PC-9 (cell line): ENCODE data around the gene VAV2. TPM values are rescaled to one million over a fixed set of nuclear protein-coding genes. Genes with fewer than 3 reads are reported as not detected.

Source experiments
- BruUV-seq: library from RNA; stranded (reverse); fragments of 400-500 nt; replicated peaks from 2 replicates; lab custom pipeline; 2021; lab: Mats Ljungman, UMichigan
- CTCF ChIA-PET: fragments of 300-600 bp; sonication (Branson Sonifier 250); formaldehyde crosslinking; loops from one replicate; lab custom pipeline; 2022; ENCODE audit warnings: antibody characterized with exemption; lab: Charles Lee
- POLR2A ChIA-PET: fragments of 300-600 bp; sonication (Branson Sonifier 250); formaldehyde crosslinking; loops from one replicate; lab custom pipeline; 2022; ENCODE audit warnings: antibody characterized with exemption; ENCODE audit not compliant: unreplicated experiment; lab: Charles Lee
- DNase-seq, 2 experiments: peaks; one replicate each; pipeline versions ENCODE4 v3.0.0 to v3.0.0-alpha.2; 2015 to 2022; ENCODE audit warnings: mixed read lengths in 1 of 2
- H2AFZ ChIP-seq: fragments of 200-600 bp; sonication (generic); 2 replicates; pipeline ENCODE4 v1.8.1; 2017; ENCODE audit warnings: antibody characterized with exemption
- H3F3A ChIP-seq: fragments of 200-600 bp; sonication (generic); 2 replicates; pipeline ENCODE4 v1.8.1; 2017; ENCODE audit warnings: antibody characterized with exemption, mild to moderate bottlenecking, low read depth; ENCODE audit not compliant: insufficient read depth
- H3K27ac ChIP-seq: fragments of 200-600 bp; sonication (generic); 2 replicates; pipeline ENCODE4 v1.6.1; 2016; ENCODE audit warnings: mixed run types
- H3K27me3 ChIP-seq: fragments of 200-600 bp; sonication (generic); 2 replicates; pipeline ENCODE4 v1.6.1; 2016; ENCODE audit warnings: low read depth, mixed run types; ENCODE audit not compliant: insufficient read depth
- H3K36me3 ChIP-seq: fragments of 200-600 bp; sonication (generic); 2 replicates; pipeline ENCODE4 v1.6.1; 2016; ENCODE audit warnings: low read depth, mixed run types
- H3K4me1 ChIP-seq: fragments of 200-600 bp; sonication (generic); replicated peaks from 2 replicates; pipeline ENCODE4 v1.6.1; 2016; ENCODE audit warnings: mixed run types; ENCODE audit not compliant: insufficient read depth
- H3K4me2 ChIP-seq: fragments of 200-600 bp; sonication (generic); 2 replicates; pipeline ENCODE4 v1.6.1; 2017; ENCODE audit warnings: mixed run types
- H3K4me3 ChIP-seq: fragments of 200-600 bp; sonication (generic); 2 replicates; pipeline ENCODE4 v1.6.1; 2016; ENCODE audit warnings: mixed run types
- H3K79me2 ChIP-seq: fragments of 200-600 bp; sonication (generic); 2 replicates; pipeline ENCODE4 v1.6.1; 2017; ENCODE audit warnings: low read depth, mixed run types
- H3K9me2 ChIP-seq: fragments of 200-600 bp; sonication (generic); 2 replicates; pipeline ENCODE4 v1.8.1; 2017; ENCODE audit warnings: mild to moderate bottlenecking; ENCODE audit not compliant: insufficient read depth
- H3K9me3 ChIP-seq: fragments of 200-600 bp; sonication (generic); 2 replicates; pipeline ENCODE4 v1.8.1; 2016; ENCODE audit warnings: low read depth; ENCODE audit not compliant: insufficient read depth
- H4K20me1 ChIP-seq: fragments of 200-600 bp; sonication (generic); 2 replicates; pipeline ENCODE4 v1.8.1; 2017; ENCODE audit not compliant: insufficient read depth
- EZH2 ChIP-seq: fragments of 200-600 bp; sonication (generic); IDR thresholded peaks from 2 replicates; pipeline ENCODE4 v1.8.0; 2017; ENCODE audit warnings: antibody characterized with exemption, low read depth
- intact Hi-C: fragments of 100-400 bp; cut with micrococcal nuclease; formaldehyde crosslinking; loops from one replicate; pipeline ENCODE4 v1.10.0; 2022; ENCODE audit not compliant: unreplicated experiment
- total RNA-seq: library from RNA; stranded (reverse); gene quantifications from 2 replicates; pipeline ENCODE4 v1.2.3, GENCODE V29; 2021
- TF ChIP-seq, protein P1 (sequence below): fragments of 200-600 bp; sonication (generic); conservative IDR thresholded peaks from 2 replicates; pipeline ENCODE4 v1.6.1; 2017; ENCODE audit warnings: mixed run types, antibody characterized with exemption, mild to moderate bottlenecking, moderate library complexity

Gene VAV2
- total RNA-seq, 1 experiment from 2014 or later: 36.5 TPM

DNA sequence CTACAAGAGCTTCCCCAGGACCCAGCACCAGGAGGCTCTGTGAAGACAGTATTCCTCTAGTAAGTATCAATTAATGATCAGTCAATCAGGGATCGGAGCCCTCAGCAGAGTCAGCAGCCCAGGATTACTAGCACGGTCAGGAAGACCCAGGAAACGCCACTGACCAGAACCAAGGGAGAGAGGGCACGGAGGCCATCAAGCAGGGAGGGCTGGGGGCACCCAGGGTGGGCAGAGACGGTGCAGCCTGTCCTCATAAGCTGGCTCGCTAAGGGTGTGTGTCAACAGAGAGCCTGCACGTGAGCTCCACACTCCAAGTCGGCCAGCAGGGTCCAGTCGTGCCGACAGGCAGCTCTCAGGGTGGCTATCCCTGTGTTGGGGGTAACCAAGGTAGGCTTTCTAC, 29.0 kb downstream of the VAV2 start:
- Histone ChIP-seq H3K79me2 (peaks cover 52% of the 10 kb centered on the region), H3K27me3 (no peaks in the 10 kb centered on the region), H3K9me2 (no peaks in the 10 kb centered on the region), H3K4me1 (peaks cover 13% of the 10 kb centered on the region), H3K27ac (no peak overlapping the region), H3K9me3 (peaks cover 6% of the 10 kb centered on the region; the same call in 1 of the 2 replicates), H3K4me3 (no peak overlapping the region), H3F3A (peaks cover 8% of the 10 kb centered on the region; the same call in 1 of the 2 replicates), H2AFZ (no peak overlapping the region), H3K4me2 (no peak overlapping the region), H3K36me3 (no peaks in the 10 kb centered on the region), H4K20me1 (peaks cover 88% of the 10 kb centered on the region)
- no TSS peak for BruUV-seq
- TF ChIP-seq, protein P1, sequence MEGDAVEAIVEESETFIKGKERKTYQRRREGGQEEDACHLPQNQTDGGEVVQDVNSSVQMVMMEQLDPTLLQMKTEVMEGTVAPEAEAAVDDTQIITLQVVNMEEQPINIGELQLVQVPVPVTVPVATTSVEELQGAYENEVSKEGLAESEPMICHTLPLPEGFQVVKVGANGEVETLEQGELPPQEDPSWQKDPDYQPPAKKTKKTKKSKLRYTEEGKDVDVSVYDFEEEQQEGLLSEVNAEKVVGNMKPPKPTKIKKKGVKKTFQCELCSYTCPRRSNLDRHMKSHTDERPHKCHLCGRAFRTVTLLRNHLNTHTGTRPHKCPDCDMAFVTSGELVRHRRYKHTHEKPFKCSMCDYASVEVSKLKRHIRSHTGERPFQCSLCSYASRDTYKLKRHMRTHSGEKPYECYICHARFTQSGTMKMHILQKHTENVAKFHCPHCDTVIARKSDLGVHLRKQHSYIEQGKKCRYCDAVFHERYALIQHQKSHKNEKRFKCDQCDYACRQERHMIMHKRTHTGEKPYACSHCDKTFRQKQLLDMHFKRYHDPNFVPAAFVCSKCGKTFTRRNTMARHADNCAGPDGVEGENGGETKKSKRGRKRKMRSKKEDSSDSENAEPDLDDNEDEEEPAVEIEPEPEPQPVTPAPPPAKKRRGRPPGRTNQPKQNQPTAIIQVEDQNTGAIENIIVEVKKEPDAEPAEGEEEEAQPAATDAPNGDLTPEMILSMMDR: no peak
- ChIA-PET CTCF (no interaction called here), POLR2A (no interaction called here)
- intact Hi-C loops: no loop called here
- no peak for DNase-seq

DNA sequence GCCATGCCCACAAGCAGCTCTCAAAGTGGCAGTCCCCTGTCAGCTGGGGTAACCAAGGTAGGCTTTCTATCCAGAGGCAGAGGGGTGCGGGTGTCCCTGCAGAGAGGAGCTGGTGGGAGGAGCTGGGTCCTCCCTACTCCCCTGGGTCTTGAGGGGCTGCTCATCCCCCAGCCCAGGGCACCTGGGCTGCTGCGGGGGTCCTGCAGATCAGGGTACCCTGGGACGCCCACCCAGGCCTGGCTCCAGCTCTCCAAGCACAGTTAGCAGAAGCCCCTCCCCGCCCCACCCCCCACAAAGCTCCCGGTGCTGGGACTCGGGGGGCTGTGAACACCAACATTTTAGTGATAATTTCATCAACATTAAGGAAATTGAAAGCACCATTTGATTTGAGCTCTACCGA, 29.8 kb downstream of the VAV2 start:
- CTCF ChIA-PET: no interaction called here
- Histone ChIP-seq H3K9me3 (peaks cover 6% of the 10 kb centered on the region; the same call in 1 of the 2 replicates), H2AFZ (no peak overlapping the region), H3F3A (peaks cover 3% of the 10 kb centered on the region; the same call in 1 of the 2 replicates), H4K20me1 (peaks cover 79% of the 10 kb centered on the region), H3K36me3 (no peaks in the 10 kb centered on the region), H3K4me2 (no peak overlapping the region), H3K27ac (no peak overlapping the region), H3K9me2 (no peaks in the 10 kb centered on the region), H3K79me2 (peaks cover 48% of the 10 kb centered on the region), H3K4me3 (no peak overlapping the region), H3K27me3 (no peaks in the 10 kb centered on the region), H3K4me1 (peaks cover 11% of the 10 kb centered on the region)
- TF ChIP-seq, protein P1: no peak
- TF ChIP-seq EZH2: no peak
- intact Hi-C loops: no loop called here
- BruUV-seq: no TSS peak
- POLR2A ChIA-PET: no interaction called here
- DNase-seq: no peak

- Histone ChIP-seq H3K79me2 (peaks cover 46% of the 10 kb centered on the region), H3K36me3 (no peaks in the 10 kb centered on the region), H2AFZ (no peak overlapping the region), H3K9me2 (no peaks in the 10 kb centered on the region), H3K4me2 (no peak overlapping the region), H3K4me3 (no peak overlapping the region), H3F3A (no peaks in the 10 kb centered on the region), H3K4me1 (peaks cover 2% of the 10 kb centered on the region), H4K20me1 (peaks cover 77% of the 10 kb centered on the region), H3K9me3 (peaks cover 6% of the 10 kb centered on the region; the same call in 1 of the 2 replicates), H3K27ac (no peak overlapping the region), H3K27me3 (no peaks in the 10 kb centered on the region)
- intact Hi-C loops: no loop called here
- TF ChIP-seq, protein P1: no peak
- TF ChIP-seq EZH2: no peak
- ChIA-PET POLR2A (no interaction called here), CTCF (no interaction called here)
- no peak for DNase-seq
- BruUV-seq: no TSS peak
Measured at GRCh38 chr9:133961226-133962165, 30.6 kb downstream of the VAV2 start.
